Testis (tissue), 2 donors: Measurements from ENCODE around the gene CERKL.

Experiments used
- POLR2A ChIP-seq: fragments of 450-650 bp; IDR thresholded peaks from one replicate; pipeline ENCODE4 v1.6.1; 2017; ENCODE audit warnings: antibody characterized with exemption, mild to moderate bottlenecking, moderate library complexity
- TF ChIP-seq, protein P1 (sequence below), 3 experiments: fragments of 450-650 bp in 2 of 3; fragments of 200-600 bp in 1 of 3; sonication (generic) in 1 of 3; IDR thresholded peaks; one replicate each; pipeline ENCODE4 v1.5.1; 2016 to 2019; ENCODE audit warnings: antibody characterized with exemption in 3 of 3, mild to moderate bottlenecking in 2 of 3, moderate library complexity in 1 of 3

DNA sequence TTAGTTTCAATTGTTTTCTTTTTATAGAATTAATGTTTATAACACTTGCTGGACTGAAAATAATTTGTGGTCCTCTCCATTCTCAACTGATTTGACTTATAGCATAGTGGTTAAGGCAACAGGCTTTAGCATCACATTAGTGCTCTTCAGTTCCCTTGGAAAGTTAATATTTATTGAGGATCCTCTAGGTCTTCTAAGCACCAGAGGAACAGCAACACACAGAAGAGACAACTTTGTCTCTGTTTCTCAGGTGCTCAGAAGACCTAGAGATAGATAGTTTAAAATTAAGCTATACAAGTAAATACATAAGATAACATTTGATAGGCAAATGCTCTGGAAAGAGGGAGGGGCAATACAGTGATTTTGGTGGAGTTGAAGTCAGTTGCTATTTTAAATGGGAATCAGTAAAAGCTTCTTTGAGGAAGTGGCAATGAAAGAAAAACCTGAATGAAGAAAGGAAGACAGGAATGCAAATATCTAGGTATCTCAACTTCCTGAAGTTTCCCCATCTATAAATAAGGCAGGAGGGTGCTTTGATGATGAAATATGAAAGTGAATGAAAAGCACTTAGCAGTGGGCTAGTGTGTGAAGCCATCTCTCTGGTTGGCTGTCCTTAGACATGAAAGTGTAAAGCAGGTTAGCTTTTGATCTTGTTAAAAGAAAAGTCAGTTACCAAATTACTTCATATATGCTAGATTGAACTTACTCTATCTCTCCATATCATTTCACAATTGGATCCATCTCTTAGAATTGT, 15.5 kb upstream of the CERKL start:
- TF ChIP-seq, protein P1, sequence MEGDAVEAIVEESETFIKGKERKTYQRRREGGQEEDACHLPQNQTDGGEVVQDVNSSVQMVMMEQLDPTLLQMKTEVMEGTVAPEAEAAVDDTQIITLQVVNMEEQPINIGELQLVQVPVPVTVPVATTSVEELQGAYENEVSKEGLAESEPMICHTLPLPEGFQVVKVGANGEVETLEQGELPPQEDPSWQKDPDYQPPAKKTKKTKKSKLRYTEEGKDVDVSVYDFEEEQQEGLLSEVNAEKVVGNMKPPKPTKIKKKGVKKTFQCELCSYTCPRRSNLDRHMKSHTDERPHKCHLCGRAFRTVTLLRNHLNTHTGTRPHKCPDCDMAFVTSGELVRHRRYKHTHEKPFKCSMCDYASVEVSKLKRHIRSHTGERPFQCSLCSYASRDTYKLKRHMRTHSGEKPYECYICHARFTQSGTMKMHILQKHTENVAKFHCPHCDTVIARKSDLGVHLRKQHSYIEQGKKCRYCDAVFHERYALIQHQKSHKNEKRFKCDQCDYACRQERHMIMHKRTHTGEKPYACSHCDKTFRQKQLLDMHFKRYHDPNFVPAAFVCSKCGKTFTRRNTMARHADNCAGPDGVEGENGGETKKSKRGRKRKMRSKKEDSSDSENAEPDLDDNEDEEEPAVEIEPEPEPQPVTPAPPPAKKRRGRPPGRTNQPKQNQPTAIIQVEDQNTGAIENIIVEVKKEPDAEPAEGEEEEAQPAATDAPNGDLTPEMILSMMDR (IDR thresholded peaks at IDR 0.05), result no peak
- no peak for TF ChIP-seq POLR2A
